Right lobe of liver (tissue), 6 donors: ENCODE data around the gene CDCP2. TPM values are rescaled to one million over a fixed set of nuclear protein-coding genes. Genes with fewer than 3 reads are reported as not detected.

Source experiments
- ATAC-seq, 4 donors: fragments of 200-7000 bp; cut with Tn5 transposase; one replicate each; pipeline ENCODE4 v1.9.1; 2020; ENCODE audit warnings: mild to moderate bottlenecking in 4 of 4, moderate library complexity in 4 of 4
- DNase-seq, 3 donors: peaks; one replicate each; pipeline ENCODE4 v3.0.0-alpha.2; 2020
- H3K27ac ChIP-seq, 3 donors: fragments of 200-600 bp; one replicate each; pipeline ENCODE4 v1.8.0; 2022
- H3K27me3 ChIP-seq, 2 donors: fragments of 200-600 bp; one replicate each; pipeline ENCODE4 v1.8.0; 2022
- H3K36me3 ChIP-seq, 4 donors: fragments of 200-600 bp; sonication (generic) in 1 of 4; one replicate each; pipeline versions ENCODE4 v1.5.1 to v1.8.0; 2017 to 2022; ENCODE audit warnings: control low read depth in 1 of 4
- H3K4me1 ChIP-seq, 4 donors: fragments of 200-600 bp; sonication (generic) in 1 of 4; one replicate each; pipeline versions ENCODE4 v1.5.1 to v1.8.0; 2017 to 2022; ENCODE audit warnings: control low read depth in 1 of 4
- H3K4me3 ChIP-seq, 3 donors: fragments of 200-600 bp; one replicate each; pipeline ENCODE4 v1.8.0; 2022
- H3K9me3 ChIP-seq, 4 donors: fragments of 200-600 bp; sonication (generic) in 1 of 4; one replicate each; pipeline versions ENCODE4 v1.5.1 to v1.8.0; 2017 to 2022; ENCODE audit warnings: control low read depth in 1 of 4
- CTCF ChIP-seq, 4 donors: fragments of 200-600 bp in 3 of 4; fragments of 450-650 bp in 1 of 4; IDR thresholded peaks; one replicate each; pipeline versions ENCODE4 v1.5.1 to v1.8.0; 2016 to 2022; ENCODE audit warnings: antibody characterized with exemption in 4 of 4, mild to moderate bottlenecking in 2 of 4
- POLR2A ChIP-seq: fragments of 450-650 bp; IDR thresholded peaks from one replicate; pipeline ENCODE4 v1.6.1; 2017; ENCODE audit warnings: antibody characterized with exemption, mild to moderate bottlenecking
- WGBS: methylation state at CpG from one replicate; pipeline ENCODE4 v1.1.6; 2018; ENCODE audit warnings: low coverage, low lambda C conversion rate; ENCODE audit not compliant: insufficient coverage; ENCODE audit errors: missing lambda C conversion rate; 5-methylcytosine and 5-hydroxymethylcytosine counted together
- intact Hi-C, 2 donors: fragments of 100-400 bp; cut with DNase I; formaldehyde crosslinking; loops; one replicate each; pipeline versions ENCODE4 v1.11.2 to v1.14.1; 2022
- total RNA-seq, 6 experiments: library from RNA; depleted of rRNA in 2 of 6; stranded (reverse); fragments of >200 nt in 2 of 6; fragmentation: NEBNext Ultra II Directional in 3 of 6; extraction: Animal tissue kit (Norgen Biotek cat#: 25700) in 3 of 6; gene quantifications; one replicate each; pipeline versions ENCODE4 v1.1.0 to v1.2.4, GENCODE V29; 2016 to 2023
- donor health status: DM: no; HTN: yes; CAD: no.
- donor health status: DM: no; HTN: no; CAD: no.
- donor health status: DM: no; HTN: no; CAD: no.
- donor health status: DM: no; HTN: yes; CAD: no.
- donor health status: DM: no; HTN: yes; CAD: no.

The CDCP2 gene
- total RNA-seq, 6 experiments from 2014 or later, result not detected

- TF ChIP-seq CTCF (IDR thresholded peaks at IDR 0.05) (no peak), POLR2A (no peak)
These were observed 15.2 kb downstream of the CDCP2 start for GRCh38 chr1:54137534-54138061.

GRCh38 chr1:54136963-54137533, 15.8 kb downstream of the CDCP2 start:
- Histone ChIP-seq H3K27me3 (no peaks in the 10 kb centered on the region), H3K4me1 (no peaks in the 10 kb centered on the region), H3K36me3 (no peaks in the 10 kb centered on the region), H3K27ac (no peak overlapping the region), H3K9me3 (no peaks in the 10 kb centered on the region), H3K4me3 (no peak overlapping the region)
- intact Hi-C loops, result no loop called here
- ATAC-seq (no peak), DNase-seq (no peak)
- no peak for TF ChIP-seq CTCF (IDR thresholded peaks at IDR 0.05)
- no peak for TF ChIP-seq POLR2A
- WGBS, result 78% methylated on average over 7 of the region's 7 CpGs

More at GRCh38 chr1:54137534-54138061, 15.2 kb downstream of the CDCP2 start:
- no CpG with 5 or more reads among the region's 10 CpGs for WGBS
- no peaks in the 10 kb centered on the region for H3K27me3 ChIP-seq
- ATAC-seq (peak; percentile 21 to 53 (median 30)), DNase-seq (no peak)
- H3K4me1 ChIP-seq, result no peaks in the 10 kb centered on the region
- H3K27ac ChIP-seq, result no peak overlapping the region
- H3K4me3 ChIP-seq, result no peak overlapping the region
- H3K9me3 ChIP-seq, result no peaks in the 10 kb centered on the region
- intact Hi-C loops, result no loop called here
- H3K36me3 ChIP-seq, result no peaks in the 10 kb centered on the region

GRCh38 chr1:54136269-54136896, 16.4 kb downstream of the CDCP2 start:
- intact Hi-C loops, result no loop called here
- DNase-seq (no peak), ATAC-seq (no peak)
- no peaks in the 10 kb centered on the region for H3K9me3 ChIP-seq
- H3K4me3 ChIP-seq, result no peak overlapping the region
- no peaks in the 10 kb centered on the region for H3K27me3 ChIP-seq
- H3K27ac ChIP-seq, result no peak overlapping the region
- no peak for TF ChIP-seq POLR2A
- TF ChIP-seq CTCF (IDR thresholded peaks at IDR 0.05), result no peak
- 83% methylated on average over 2 of the region's 17 CpGs for WGBS
- no peaks in the 10 kb centered on the region for H3K4me1 ChIP-seq
- no peaks in the 10 kb centered on the region for H3K36me3 ChIP-seq

- H3K4me3 ChIP-seq, result no peak overlapping the region
- 54% methylated on average over 2 of the region's 5 CpGs for WGBS
- no peak for ATAC-seq
- no peaks in the 10 kb centered on the region for H3K36me3 ChIP-seq
- H3K4me1 ChIP-seq, result no peaks in the 10 kb centered on the region
- TF ChIP-seq CTCF (IDR thresholded peaks at IDR 0.05), result no peak
- TF ChIP-seq POLR2A, result no peak
- H3K27ac ChIP-seq, result no peak overlapping the region
- H3K27me3 ChIP-seq, result no peaks in the 10 kb centered on the region
- no peaks in the 10 kb centered on the region for H3K9me3 ChIP-seq
- DNase-seq, result no peak
- intact Hi-C loops, result no loop called here
These were observed 17.2 kb downstream of the CDCP2 start for GRCh38 chr1:54135436-54136120.
